ENCODE measurements around the gene TGFBR1.

- TF ChIP-seq CTCF (IDR thresholded peaks at IDR 0.05; ENCODE audit: low read depth, low read length, poor library complexity, severe bottlenecking) (no peak), EZH2phosphoT487 (IDR thresholded peaks at IDR 0.05; ENCODE audit: borderline replicate concordance, low read length) (no peak)
These were observed 88.5 kb downstream of the TGFBR1 start for GRCh38 chr9:99193466-99193821.

Data from DOHH2 (cell line).